Tibial artery (tissue), 4 donors: ENCODE data around the gene CACNA1C.

Source experiments
- DNase-seq, 2 donors: peaks; one replicate each; pipeline ENCODE4 v3.0.0-alpha.2; 2019
- H3K27ac ChIP-seq, 2 donors: fragments of 200-600 bp; sonication (generic) in 1 of 2; 1 replicate in 1 of 2; 2 replicates in 1 of 2; pipeline ENCODE4 v1.5.1; 2018 to 2019; ENCODE audit warnings: mild to moderate bottlenecking in 1 of 2
- H3K27me3 ChIP-seq, 2 donors: fragments of 200-600 bp; sonication (generic) in 1 of 2; one replicate each; pipeline versions ENCODE4 v1.5.1 to v1.6.0; 2016 to 2019
- H3K36me3 ChIP-seq, 3 donors: fragments of 200-600 bp; sonication (generic) in 2 of 3; one replicate each; pipeline ENCODE4 v1.5.1; 2016 to 2019; ENCODE audit warnings: mild to moderate bottlenecking in 2 of 3
- H3K4me1 ChIP-seq, 4 donors: fragments of 200-600 bp; sonication (generic) in 2 of 4; 1 replicate in 3 of 4; 2 replicates in 1 of 4; pipeline ENCODE4 v1.5.1; 2016 to 2019
- H3K4me3 ChIP-seq, 2 donors: fragments of 200-600 bp; sonication (generic) in 1 of 2; 1 replicate in 1 of 2; 2 replicates in 1 of 2; pipeline ENCODE4 v1.5.1; 2018 to 2019; ENCODE audit warnings: mild to moderate bottlenecking in 2 of 2
- H3K9me3 ChIP-seq, 3 donors: fragments of 200-600 bp; sonication (generic) in 1 of 3; one replicate each; pipeline ENCODE4 v1.5.1; 2016 to 2019
- CTCF ChIP-seq, 2 experiments: fragments of 200-600 bp in 1 of 2; fragments of 450-650 bp in 1 of 2; IDR thresholded peaks; one replicate each; pipeline ENCODE4 v1.5.1; 2017 to 2019; ENCODE audit warnings: antibody characterized with exemption in 2 of 2, mild to moderate bottlenecking in 1 of 2, moderate library complexity in 1 of 2
- intact Hi-C: fragments of 100-400 bp; cut with DNase I; formaldehyde crosslinking; loops from one replicate; pipeline ENCODE4 v1.15.0; 2023; ENCODE audit warnings: low total_unique reads

Gene CACNA1C

GRCh38 chr12:2548081-2548480 is 495.3 kb downstream of the CACNA1C start:
- H3K4me1 ChIP-seq, result no peaks in the 10 kb centered on the region
- no peak overlapping the region for H3K4me3 ChIP-seq
- DNase-seq, result no peak
- no peak for TF ChIP-seq CTCF (IDR thresholded peaks at IDR 0.05)
- no peak overlapping the region for H3K27ac ChIP-seq
- H3K27me3 ChIP-seq, result no peaks in the 10 kb centered on the region
- peaks cover 0 to 67% (median 35%) of the 10 kb centered on the region in 3 donors for H3K36me3 ChIP-seq
- H3K9me3 ChIP-seq, result no peaks in the 10 kb centered on the region
- intact Hi-C loops, result no loop called here

DNA sequence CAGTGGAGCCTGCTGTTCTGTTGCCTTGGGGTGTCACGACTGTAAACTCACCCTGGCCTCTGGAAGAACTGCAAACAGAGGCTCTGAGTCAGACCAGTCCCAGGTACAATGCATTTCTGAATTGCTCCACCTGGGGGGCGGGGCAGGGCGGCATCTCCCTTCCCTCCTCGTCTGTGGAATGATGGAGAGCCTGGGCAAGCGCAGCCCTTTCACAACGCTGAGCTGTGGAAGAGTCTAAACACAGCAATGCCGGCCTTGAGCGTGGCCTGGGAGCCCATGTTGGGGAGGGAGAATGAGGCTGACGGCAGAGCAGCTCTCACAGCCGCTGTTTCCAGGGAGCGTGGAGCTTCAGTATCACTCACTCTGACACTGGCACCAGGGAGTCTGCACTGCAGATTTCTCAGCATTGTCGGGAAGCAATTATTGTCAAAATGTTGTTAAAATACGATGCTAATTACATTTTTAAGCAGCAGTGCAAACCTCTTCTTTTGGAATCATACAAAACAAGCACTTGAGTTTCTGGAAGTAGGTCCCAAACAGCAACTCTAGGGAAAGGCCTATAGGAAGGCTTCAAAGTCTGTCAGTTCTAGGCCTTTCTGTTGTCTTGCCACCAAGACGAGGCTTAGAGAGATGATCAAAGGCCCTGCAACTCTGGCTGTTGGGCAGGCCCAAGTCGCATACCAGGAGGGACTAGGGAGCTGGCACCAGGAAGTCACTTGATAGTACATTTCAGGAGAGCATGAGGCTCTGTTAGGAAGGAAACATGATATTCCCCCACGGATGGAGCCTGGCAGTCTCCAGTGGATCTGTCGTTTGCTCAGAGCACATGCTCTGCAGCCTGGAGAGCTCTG is 498.0 kb downstream of the CACNA1C start:
- DNase-seq, result no peak

GRCh38 chr12:2551412-2551900 is 498.7 kb downstream of the CACNA1C start:
- H3K27ac ChIP-seq, result no peak overlapping the region
- peaks cover 9 to 87% (median 53%) of the 10 kb centered on the region in 3 donors for H3K36me3 ChIP-seq
- H3K4me1 ChIP-seq, result no peaks in the 10 kb centered on the region
- no peak overlapping the region for H3K4me3 ChIP-seq
- TF ChIP-seq CTCF (IDR thresholded peaks at IDR 0.05), result no peak
- H3K27me3 ChIP-seq, result no peaks in the 10 kb centered on the region
- DNase-seq, result no peak
- intact Hi-C loops, result no loop called here
- no peaks in the 10 kb centered on the region for H3K9me3 ChIP-seq

More for the DNA sequence above, 498.0 kb downstream of the CACNA1C start:
- H3K27me3 ChIP-seq, result no peaks in the 10 kb centered on the region
- no peak overlapping the region for H3K4me3 ChIP-seq
- H3K27ac ChIP-seq, result no peak overlapping the region
- H3K36me3 ChIP-seq, result peaks cover 8 to 85% (median 53%) of the 10 kb centered on the region in 3 donors
- H3K9me3 ChIP-seq, result no peaks in the 10 kb centered on the region
- intact Hi-C loops, result no loop called here
- H3K4me1 ChIP-seq, result no peaks in the 10 kb centered on the region
- TF ChIP-seq CTCF (IDR thresholded peaks at IDR 0.05), result no peak

GRCh38 chr12:2552000-2552756 is 499.4 kb downstream of the CACNA1C start:
- TF ChIP-seq CTCF (IDR thresholded peaks at IDR 0.05), result no peak
- no peaks in the 10 kb centered on the region for H3K9me3 ChIP-seq
- no peak overlapping the region for H3K4me3 ChIP-seq
- DNase-seq, result no peak
- intact Hi-C loops, result no loop called here
- H3K4me1 ChIP-seq, result no peaks in the 10 kb centered on the region
- no peak overlapping the region for H3K27ac ChIP-seq
- peaks cover 16 to 94% (median 60%) of the 10 kb centered on the region in 3 donors for H3K36me3 ChIP-seq
- no peaks in the 10 kb centered on the region for H3K27me3 ChIP-seq

- Histone ChIP-seq H3K27me3 (no peaks in the 10 kb centered on the region), H3K36me3 (peaks cover 22 to 97% (median 72%) of the 10 kb centered on the region in 3 donors), H3K9me3 (no peaks in the 10 kb centered on the region), H3K4me1 (no peaks in the 10 kb centered on the region), H3K4me3 (no peak overlapping the region), H3K27ac (no peak overlapping the region)
- intact Hi-C loops, result no loop called here
- TF ChIP-seq CTCF (IDR thresholded peaks at IDR 0.05), result no peak
- DNase-seq, result no peak
Observed at GRCh38 chr12:2553388-2554126, 500.8 kb downstream of the CACNA1C start.
